Loucy (cell line): ENCODE results near the gene ANKRD9.

ENCODE experiments used
- H2AFZ ChIP-seq: fragments of 200-600 bp; sonication (generic); 2 replicates; pipeline ENCODE4 v1.6.0; 2016; ENCODE audit warnings: antibody characterized with exemption, mild to moderate bottlenecking, low read length, moderate library complexity
- H3F3A ChIP-seq: fragments of 200-600 bp; 2 replicates; pipeline ENCODE4 v1.6.0; 2016; ENCODE audit warnings: antibody characterized with exemption, low read depth, mild to moderate bottlenecking
- H3K27me3 ChIP-seq: fragments of 200-600 bp; sonication (generic); 2 replicates; pipeline ENCODE4 v1.6.1; 2014; ENCODE audit warnings: low read length, mild to moderate bottlenecking; ENCODE audit not compliant: insufficient read depth, poor library complexity, severe bottlenecking
- H3K36me3 ChIP-seq: fragments of 200-600 bp; sonication (generic); 2 replicates; pipeline ENCODE4 v1.6.1; 2016; ENCODE audit warnings: low read length; ENCODE audit not compliant: insufficient read depth
- H3K4me1 ChIP-seq: fragments of 200-600 bp; sonication (generic); 2 replicates; pipeline ENCODE4 v1.5.1; 2014; ENCODE audit warnings: low read length, mild to moderate bottlenecking; ENCODE audit not compliant: insufficient read depth, poor library complexity, severe bottlenecking
- H3K4me2 ChIP-seq: fragments of 200-600 bp; sonication (generic); 2 replicates; pipeline ENCODE4 v1.6.0; 2014; ENCODE audit warnings: antibody characterized with exemption, low read length, low read depth, mild to moderate bottlenecking; ENCODE audit not compliant: poor library complexity, severe bottlenecking
- H3K4me3 ChIP-seq: fragments of 200-600 bp; sonication (generic); 2 replicates; pipeline ENCODE4 v1.5.1; 2014; ENCODE audit warnings: low read length, mild to moderate bottlenecking, mixed read lengths; ENCODE audit not compliant: poor library complexity, severe bottlenecking
- H3K79me2 ChIP-seq: fragments of 200-600 bp; sonication (generic); 2 replicates; pipeline ENCODE4 v1.6.1; 2014; ENCODE audit warnings: low read length; ENCODE audit not compliant: insufficient read depth
- H3K9ac ChIP-seq: fragments of 200-600 bp; sonication (generic); 2 replicates; pipeline ENCODE4 v1.6.0; 2014; ENCODE audit warnings: mild to moderate bottlenecking, low read depth, low read length, moderate library complexity; ENCODE audit not compliant: poor library complexity, severe bottlenecking
- H3K9me2 ChIP-seq: fragments of 200-600 bp; sonication (generic); replicated peaks from 2 replicates; pipeline ENCODE4 v1.6.1; 2016; ENCODE audit warnings: low read depth, low read length, mixed read lengths
- H3K9me3 ChIP-seq: fragments of 200-600 bp; sonication (generic); 2 replicates; pipeline ENCODE4 v1.6.1; 2014; ENCODE audit warnings: mild to moderate bottlenecking, antibody characterized with exemption, low read length, low read depth; ENCODE audit not compliant: insufficient read depth
- H4K20me1 ChIP-seq: fragments of 200-600 bp; sonication (generic); 2 replicates; pipeline ENCODE4 v1.6.0; 2014; ENCODE audit warnings: antibody characterized with exemption, low read length, mild to moderate bottlenecking; ENCODE audit not compliant: insufficient read depth, poor library complexity, severe bottlenecking
- CTCF ChIP-seq: fragments of 200-600 bp; sonication (generic); conservative IDR thresholded peaks from 2 replicates; pipeline ENCODE4 v1.5.1; 2014; ENCODE audit warnings: mild to moderate bottlenecking, antibody characterized with exemption, low read length
- EZH2phosphoT487 ChIP-seq: fragments of 200-600 bp; IDR thresholded peaks from 2 replicates; pipeline ENCODE4 v1.6.1; 2018; ENCODE audit warnings: antibody characterized with exemption, mild to moderate bottlenecking, moderate library complexity, borderline replicate concordance

Gene ANKRD9

GRCh38 chr14:102487204-102487577 lies 22.4 kb downstream of the ANKRD9 start:
- Histone ChIP-seq H3F3A (no peaks in the 10 kb centered on the region), H3K4me3 (no peak overlapping the region), H3K9me2 (no peaks in the 10 kb centered on the region), H4K20me1 (no peaks in the 10 kb centered on the region), H3K4me1 (no peaks in the 10 kb centered on the region), H2AFZ (no peak overlapping the region), H3K4me2 (no peak overlapping the region), H3K36me3 (no peaks in the 10 kb centered on the region), H3K9ac (no peak overlapping the region), H3K79me2 (no peaks in the 10 kb centered on the region), H3K27me3 (no peaks in the 10 kb centered on the region), H3K9me3 (no peaks in the 10 kb centered on the region)
- TF ChIP-seq EZH2phosphoT487 = no peak
- no peak for TF ChIP-seq CTCF

- Histone ChIP-seq H3K9me2 (no peaks in the 10 kb centered on the region), H3K4me3 (no peak overlapping the region), H3K4me1 (no peaks in the 10 kb centered on the region), H3K27me3 (no peaks in the 10 kb centered on the region), H3F3A (no peaks in the 10 kb centered on the region), H2AFZ (no peak overlapping the region), H3K36me3 (no peaks in the 10 kb centered on the region), H3K9me3 (no peaks in the 10 kb centered on the region), H3K9ac (no peak overlapping the region), H3K79me2 (no peaks in the 10 kb centered on the region), H4K20me1 (no peaks in the 10 kb centered on the region), H3K4me2 (no peak overlapping the region)
- no peak for TF ChIP-seq EZH2phosphoT487
These were observed 22.9 kb downstream of the ANKRD9 start for GRCh38 chr14:102486513-102487203.

GRCh38 chr14:102485693-102486512 lies 23.7 kb downstream of the ANKRD9 start:
- Histone ChIP-seq H3K4me2 (no peak overlapping the region), H3K4me3 (no peak overlapping the region), H3K9me2 (no peaks in the 10 kb centered on the region), H3K4me1 (no peaks in the 10 kb centered on the region), H4K20me1 (no peaks in the 10 kb centered on the region), H3K27me3 (no peaks in the 10 kb centered on the region), H3K79me2 (no peaks in the 10 kb centered on the region), H3K9me3 (no peaks in the 10 kb centered on the region), H3K9ac (no peak overlapping the region), H2AFZ (no peak overlapping the region), H3K36me3 (no peaks in the 10 kb centered on the region), H3F3A (no peaks in the 10 kb centered on the region)
- no peak for TF ChIP-seq CTCF
- no peak for TF ChIP-seq EZH2phosphoT487

- no peaks in the 10 kb centered on the region for H4K20me1 ChIP-seq
- H3K36me3 ChIP-seq = no peaks in the 10 kb centered on the region
- H3K9me2 ChIP-seq = no peaks in the 10 kb centered on the region
- no peaks in the 10 kb centered on the region for H3F3A ChIP-seq
- no peak overlapping the region for H2AFZ ChIP-seq
- no peaks in the 10 kb centered on the region for H3K79me2 ChIP-seq
- H3K4me1 ChIP-seq = no peaks in the 10 kb centered on the region
- no peak overlapping the region for H3K9ac ChIP-seq
- H3K4me2 ChIP-seq = no peak overlapping the region
- no peak for TF ChIP-seq EZH2phosphoT487
- TF ChIP-seq CTCF = no peak
- no peaks in the 10 kb centered on the region for H3K9me3 ChIP-seq
- no peaks in the 10 kb centered on the region for H3K27me3 ChIP-seq
- no peak overlapping the region for H3K4me3 ChIP-seq
These were observed 25.3 kb downstream of the ANKRD9 start for GRCh38 chr14:102484316-102484715.
